DND-41 (cell line): ENCODE measurements around the gene SETD1A.

Experiments
- ATAC-seq: fragments of 200-7000 bp; cut with Tn5 transposase; 3 replicates; pipeline ENCODE4 v1.9.1; 2021; ENCODE audit warnings: low read depth; ENCODE audit not compliant: insufficient read depth
- DNase-seq: peaks from one replicate; pipeline ENCODE4 v3.0.0-alpha.2; 2020
- H2AFZ ChIP-seq: 2 replicates; pipeline ENCODE4 v1.6.0; 2012; ENCODE audit warnings: low read depth, low read length
- H3K27ac ChIP-seq: 2 replicates; pipeline ENCODE4 v1.5.1; 2012; ENCODE audit warnings: low read length, inconsistent platforms
- H3K27me3 ChIP-seq: fragments of 200-600 bp; sonication (generic); 2 replicates; pipeline ENCODE4 v1.6.0; 2012; ENCODE audit warnings: low read length, mild to moderate bottlenecking, inconsistent platforms; ENCODE audit not compliant: insufficient read depth, poor library complexity
- H3K36me3 ChIP-seq: 2 replicates; pipeline ENCODE4 v1.5.1; 2012; ENCODE audit warnings: low read length, inconsistent platforms; ENCODE audit not compliant: insufficient read depth
- H3K4me1 ChIP-seq: 2 replicates; pipeline ENCODE4 v1.5.1; 2012; ENCODE audit warnings: mild to moderate bottlenecking, low read length; ENCODE audit not compliant: insufficient read depth
- H3K4me2 ChIP-seq: 2 replicates; pipeline ENCODE4 v1.6.0; 2012; ENCODE audit warnings: mild to moderate bottlenecking, moderate library complexity, low read length, inconsistent platforms; ENCODE audit not compliant: insufficient read depth
- H3K4me3 ChIP-seq, 2 experiments: fragments of 200-600 bp in 1 of 2; shearing (Covaris generic) in 1 of 2; 2 replicates each; pipeline ENCODE4 v1.5.1; 2012 to 2016; ENCODE audit warnings: inconsistent platforms in 2 of 2, low read length in 2 of 2, mild to moderate bottlenecking in 2 of 2, low read depth in 1 of 2, moderate library complexity in 1 of 2
- H3K79me2 ChIP-seq: 2 replicates; pipeline ENCODE4 v1.6.0; 2012; ENCODE audit warnings: low read length, inconsistent platforms; ENCODE audit not compliant: insufficient read depth
- H3K9ac ChIP-seq: 2 replicates; pipeline ENCODE4 v1.6.0; 2012; ENCODE audit warnings: low read depth, mild to moderate bottlenecking, inconsistent platforms, low read length, moderate library complexity
- H3K9me3 ChIP-seq: 2 replicates; pipeline ENCODE4 v1.5.1; 2012; ENCODE audit warnings: low read length, moderate library complexity, mild to moderate bottlenecking, inconsistent platforms; ENCODE audit not compliant: insufficient read depth, severe bottlenecking
- H4K20me1 ChIP-seq: 2 replicates; pipeline ENCODE4 v1.6.0; 2012; ENCODE audit warnings: low read length; ENCODE audit not compliant: insufficient read depth
- CTCF ChIP-seq: IDR thresholded peaks from 2 replicates; pipeline ENCODE4 v1.5.1; 2012; ENCODE audit warnings: borderline replicate concordance, low read length, moderate library complexity, mild to moderate bottlenecking; ENCODE audit not compliant: poor library complexity, severe bottlenecking; ENCODE audit errors: extremely low read depth
- EZH2 ChIP-seq: IDR thresholded peaks from 3 replicates; pipeline ENCODE4 v1.6.1; 2012; ENCODE audit warnings: borderline replicate concordance, low read depth, mild to moderate bottlenecking, moderate library complexity, low read length, inconsistent platforms; ENCODE audit not compliant: severe bottlenecking

The SETD1A gene

GRCh38 chr16:30944352-30944751, 13.2 kb upstream of the SETD1A start:
- Histone ChIP-seq H3K4me1 (no peaks in the 10 kb centered on the region), H3K9me3 (no peaks in the 10 kb centered on the region), H3K9ac (no peak overlapping the region), H3K4me2 (no peak overlapping the region), H4K20me1 (peaks cover 11% of the 10 kb centered on the region; the same call in 1 of the 2 replicates), H3K79me2 (peaks cover 3% of the 10 kb centered on the region; the same call in 1 of the 2 replicates), H3K4me3 (no peak overlapping the region), H3K27me3 (no peaks in the 10 kb centered on the region), H3K36me3 (peaks cover 76% of the 10 kb centered on the region), H3K27ac (no peak overlapping the region), H2AFZ (no peak overlapping the region)
- TF ChIP-seq EZH2, result no peak
- no peak for TF ChIP-seq CTCF
- DNase-seq, result no peak
- ATAC-seq, result no peak

- Histone ChIP-seq H3K79me2 (peaks cover 3% of the 10 kb centered on the region; the same call in 1 of the 2 replicates), H2AFZ (no peak overlapping the region), H4K20me1 (peaks cover 6% of the 10 kb centered on the region; the same call in 1 of the 2 replicates), H3K27me3 (no peaks in the 10 kb centered on the region), H3K9me3 (no peaks in the 10 kb centered on the region), H3K9ac (no peak overlapping the region), H3K4me2 (no peak overlapping the region), H3K4me3 (no peak overlapping the region), H3K4me1 (peaks cover 18% of the 10 kb centered on the region), H3K27ac (no peak overlapping the region), H3K36me3 (peaks cover 54% of the 10 kb centered on the region)
- ATAC-seq (no peak), DNase-seq (no peak)
- TF ChIP-seq EZH2 (no peak), CTCF (no peak)
Measured at GRCh38 chr16:30946671-30947540, 10.6 kb upstream of the SETD1A start.

GRCh38 chr16:30947541-30947858, 10.1 kb upstream of the SETD1A start:
- peaks cover 18% of the 10 kb centered on the region for H3K4me1 ChIP-seq
- ATAC-seq (no peak), DNase-seq (no peak)
- H3K9me3 ChIP-seq, result no peaks in the 10 kb centered on the region
- TF ChIP-seq EZH2, result no peak
- no peak for TF ChIP-seq CTCF
- H3K79me2 ChIP-seq, result no peaks in the 10 kb centered on the region
- H2AFZ ChIP-seq, result no peak overlapping the region
- no peak overlapping the region for H3K4me2 ChIP-seq
- no peaks in the 10 kb centered on the region for H3K27me3 ChIP-seq
- H3K9ac ChIP-seq, result no peak overlapping the region
- no peak overlapping the region for H3K4me3 ChIP-seq
- H3K36me3 ChIP-seq, result peaks cover 48% of the 10 kb centered on the region
- no peaks in the 10 kb centered on the region for H4K20me1 ChIP-seq
- no peak overlapping the region for H3K27ac ChIP-seq
